HG02943 (cell line): Measurements from ENCODE around the gene UGT1A6.

Source experiments
- ATAC-seq: cut with Tn5 transposase; IDR thresholded peaks from one replicate; pipeline ENCODE4 v1.9.1; 2021; ENCODE audit warnings: mild to moderate bottlenecking, low read depth, moderate library complexity; ENCODE audit not compliant: unreplicated experiment

The UGT1A6 gene

GRCh38 chr2:233761040-233761769 lies 68.5 kb downstream of the UGT1A6 start:
- no peak for ATAC-seq

DNA sequence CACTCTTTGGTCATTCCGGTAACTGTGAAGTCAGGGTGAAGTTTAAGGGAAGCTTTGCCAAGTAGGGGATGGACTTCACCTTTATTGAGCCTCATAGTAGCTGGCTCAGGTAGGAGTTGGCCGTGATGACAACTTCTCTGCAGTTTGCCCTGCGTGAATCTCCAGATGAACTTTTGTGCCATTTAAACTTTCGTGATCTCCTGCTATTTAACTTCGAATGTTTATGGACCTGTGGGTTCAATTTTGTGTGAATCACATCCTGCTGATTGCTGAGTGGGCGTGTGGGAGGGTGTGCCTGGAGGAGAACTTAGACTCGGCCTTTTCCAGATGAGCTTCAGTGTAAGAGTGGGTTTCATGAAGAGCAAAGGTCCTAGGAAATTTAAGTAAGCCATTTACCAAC lies 71.6 kb downstream of the UGT1A6 start:
- ATAC-seq, result no peak

GRCh38 chr2:233764761-233765160 lies 72.1 kb downstream of the UGT1A6 start:
- no peak for ATAC-seq

- no peak for ATAC-seq
Measured at GRCh38 chr2:233766416-233766815, 73.7 kb downstream of the UGT1A6 start.

DNA sequence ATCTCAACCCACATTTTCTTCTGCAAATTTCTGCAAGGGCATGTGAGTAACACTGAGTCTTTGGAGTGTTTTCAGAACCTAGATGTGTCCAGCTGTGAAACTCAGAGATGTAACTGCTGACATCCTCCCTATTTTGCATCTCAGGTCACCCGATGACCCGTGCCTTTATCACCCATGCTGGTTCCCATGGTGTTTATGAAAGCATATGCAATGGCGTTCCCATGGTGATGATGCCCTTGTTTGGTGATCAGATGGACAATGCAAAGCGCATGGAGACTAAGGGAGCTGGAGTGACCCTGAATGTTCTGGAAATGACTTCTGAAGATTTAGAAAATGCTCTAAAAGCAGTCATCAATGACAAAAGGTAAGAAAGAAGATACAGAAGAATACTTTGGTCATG lies 75.4 kb downstream of the UGT1A6 start:
- no peak for ATAC-seq

DNA sequence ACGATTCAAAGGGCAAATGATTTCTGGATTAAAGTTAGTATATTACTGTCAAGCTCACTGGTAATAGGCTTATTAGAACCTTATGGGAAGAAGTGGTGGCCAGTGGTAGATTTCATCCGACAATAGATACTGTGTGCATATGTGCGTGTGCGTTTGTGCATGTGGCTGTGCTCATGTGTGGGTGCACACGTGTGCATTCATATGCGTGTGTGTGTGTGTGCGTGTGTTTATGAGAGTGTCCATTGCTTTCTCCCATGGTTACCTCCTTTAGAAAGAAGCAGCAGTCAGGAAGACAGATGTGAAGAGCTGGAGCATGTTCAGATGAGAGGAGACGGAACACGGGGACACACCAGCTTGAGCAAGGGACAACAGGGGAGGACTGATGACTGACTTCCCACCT lies 76.6 kb downstream of the UGT1A6 start:
- no peak for ATAC-seq

DNA sequence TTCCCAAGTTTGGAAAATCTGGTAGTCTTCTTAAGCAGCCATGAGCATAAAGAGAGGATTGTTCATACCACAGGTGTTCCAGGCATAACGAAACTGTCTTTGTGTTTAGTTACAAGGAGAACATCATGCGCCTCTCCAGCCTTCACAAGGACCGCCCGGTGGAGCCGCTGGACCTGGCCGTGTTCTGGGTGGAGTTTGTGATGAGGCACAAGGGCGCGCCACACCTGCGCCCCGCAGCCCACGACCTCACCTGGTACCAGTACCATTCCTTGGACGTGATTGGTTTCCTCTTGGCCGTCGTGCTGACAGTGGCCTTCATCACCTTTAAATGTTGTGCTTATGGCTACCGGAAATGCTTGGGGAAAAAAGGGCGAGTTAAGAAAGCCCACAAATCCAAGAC lies 79.5 kb downstream of the UGT1A6 start:
- ATAC-seq, result no peak

GRCh38 chr2:233772583-233772982 lies 79.9 kb downstream of the UGT1A6 start:
- no peak for ATAC-seq

DNA sequence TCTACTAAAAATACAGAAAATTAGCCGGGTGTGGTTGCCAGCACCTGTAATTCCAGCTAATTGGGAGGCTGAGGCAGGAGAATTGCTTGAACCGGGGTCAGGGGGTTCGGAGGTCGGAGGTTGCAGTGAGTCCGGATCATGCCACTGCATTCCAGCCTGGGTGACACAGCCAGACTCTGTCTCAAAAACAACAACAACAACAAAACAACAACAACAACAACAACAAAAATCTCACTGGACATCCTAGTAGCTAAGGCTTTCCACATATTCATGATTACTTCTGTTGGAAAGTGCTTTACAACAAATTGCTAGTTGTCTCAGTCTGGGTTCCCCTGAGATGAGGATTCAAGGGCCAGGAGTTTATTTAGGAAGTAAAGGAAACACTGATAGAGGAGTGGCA lies 81.2 kb downstream of the UGT1A6 start:
- ATAC-seq, result no peak

GRCh38 chr2:233775414-233775813 lies 82.7 kb downstream of the UGT1A6 start:
- no peak for ATAC-seq

GRCh38 chr2:233778030-233778429 lies 85.3 kb downstream of the UGT1A6 start, which contains the start of gene MROH2A:
MROH2A (plus strand) TSS chr2:233778330; CDS start chr2:233779359, 1,029 bp downstream.
- ATAC-seq, result no peak

GRCh38 chr2:233779722-233780121 lies 87.0 kb downstream of the UGT1A6 start:
- ATAC-seq, result no peak

DNA sequence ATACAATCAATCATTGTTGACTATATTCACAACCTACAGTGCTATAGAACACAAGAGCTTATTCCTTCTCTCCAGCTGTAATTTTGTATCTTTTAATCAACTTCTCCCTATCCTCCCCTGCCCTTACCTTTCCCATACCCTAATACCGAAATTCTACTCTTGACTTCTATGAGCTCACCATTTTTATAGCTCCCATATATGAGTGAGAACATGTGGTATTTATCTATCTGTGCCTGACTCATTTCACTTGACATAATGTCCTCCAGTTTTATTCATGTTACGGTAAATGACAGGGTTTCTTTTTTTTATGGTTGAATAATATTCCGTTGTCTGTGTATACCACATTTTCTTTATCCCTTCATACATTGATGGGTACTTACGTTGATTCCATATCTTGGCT lies 88.1 kb downstream of the UGT1A6 start:
- no peak for ATAC-seq

- ATAC-seq, result no peak
Measured at GRCh38 chr2:233789554-233789953, 96.9 kb downstream of the UGT1A6 start.

GRCh38 chr2:233791151-233791882 lies 98.6 kb downstream of the UGT1A6 start:
- no peak for ATAC-seq

DNA sequence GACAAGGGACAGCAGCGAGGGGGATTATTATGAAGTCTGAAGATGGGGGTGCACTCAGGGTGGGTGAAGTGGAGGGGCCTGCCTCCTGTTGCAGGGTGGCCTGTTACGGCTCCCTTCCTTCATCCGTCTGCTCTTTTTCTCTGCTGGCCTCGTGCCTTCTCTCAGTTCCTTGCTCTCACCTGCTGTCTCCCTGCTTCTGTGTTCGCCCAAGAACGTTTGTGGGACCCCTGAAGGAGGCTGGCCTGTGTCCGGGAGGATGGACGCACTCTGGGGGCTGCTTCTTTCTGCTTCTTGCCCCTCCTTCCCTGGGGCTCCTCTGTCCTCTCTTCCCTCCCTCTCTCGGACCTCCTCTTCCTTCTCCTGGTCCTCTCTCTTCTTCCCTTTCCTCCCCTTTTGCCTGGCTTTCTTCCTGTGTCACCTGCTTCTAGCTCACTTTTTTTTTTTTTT lies 99.2 kb downstream of the UGT1A6 start:
- no peak for ATAC-seq

- ATAC-seq, result no peak
Measured at GRCh38 chr2:233792720-233793119, 100.0 kb downstream of the UGT1A6 start.

DNA sequence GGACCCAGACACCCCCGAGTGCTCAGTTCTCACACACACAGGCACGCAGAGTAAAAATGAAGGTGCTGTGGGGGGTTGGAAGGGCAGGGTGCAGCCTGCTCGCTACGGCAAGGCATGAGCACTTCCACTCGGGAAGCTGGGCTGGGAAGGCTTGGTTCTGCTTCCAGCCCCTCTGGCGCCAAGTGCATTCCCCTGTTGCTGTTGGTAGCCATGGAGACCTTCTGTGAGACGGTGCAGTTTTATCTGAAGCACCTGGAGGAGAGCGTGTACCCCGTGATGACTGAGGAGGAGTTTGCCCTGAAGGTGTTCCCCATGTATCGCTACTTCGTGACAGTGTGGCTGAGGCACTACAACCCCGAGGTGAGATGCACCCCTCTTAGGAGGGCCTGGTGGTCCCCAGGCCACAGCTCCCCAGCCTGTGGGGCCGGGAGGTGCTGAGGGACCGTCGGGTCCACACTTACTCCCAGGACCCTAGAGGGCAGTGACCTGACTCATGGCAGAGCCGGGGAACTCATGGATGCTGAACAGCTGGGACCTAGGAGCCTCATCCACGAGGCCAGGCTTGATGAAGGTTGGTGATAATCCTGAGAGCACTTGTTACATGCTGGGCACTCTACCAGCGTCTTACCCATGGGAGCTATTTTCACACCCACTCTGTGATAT lies 100.9 kb downstream of the UGT1A6 start:
- no peak for ATAC-seq

GRCh38 chr2:233794128-233794658 lies 101.5 kb downstream of the UGT1A6 start:
- no peak for ATAC-seq

DNA sequence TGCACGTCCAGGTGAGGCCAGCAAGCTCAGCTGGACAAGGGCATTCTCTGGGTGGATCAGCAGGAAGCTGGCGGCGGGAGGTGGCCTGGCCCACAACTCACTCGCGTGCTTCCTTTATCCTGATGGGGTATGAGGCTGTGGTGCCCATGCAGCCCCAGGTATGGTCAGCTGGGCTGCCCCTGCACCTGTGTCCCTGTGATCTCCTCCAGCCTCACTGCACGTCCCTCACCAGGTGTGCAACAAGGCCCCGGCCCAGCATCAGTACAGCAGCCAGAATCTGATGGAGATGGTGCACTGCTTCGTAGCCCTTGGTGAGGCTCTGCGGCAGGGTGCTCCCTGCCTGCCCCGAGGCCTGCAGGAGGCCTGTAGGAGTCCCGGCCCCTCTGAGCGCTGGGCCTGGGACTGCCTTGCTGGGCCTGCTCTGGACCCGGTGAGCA lies 103.1 kb downstream of the UGT1A6 start:
- ATAC-seq, result no peak

DNA sequence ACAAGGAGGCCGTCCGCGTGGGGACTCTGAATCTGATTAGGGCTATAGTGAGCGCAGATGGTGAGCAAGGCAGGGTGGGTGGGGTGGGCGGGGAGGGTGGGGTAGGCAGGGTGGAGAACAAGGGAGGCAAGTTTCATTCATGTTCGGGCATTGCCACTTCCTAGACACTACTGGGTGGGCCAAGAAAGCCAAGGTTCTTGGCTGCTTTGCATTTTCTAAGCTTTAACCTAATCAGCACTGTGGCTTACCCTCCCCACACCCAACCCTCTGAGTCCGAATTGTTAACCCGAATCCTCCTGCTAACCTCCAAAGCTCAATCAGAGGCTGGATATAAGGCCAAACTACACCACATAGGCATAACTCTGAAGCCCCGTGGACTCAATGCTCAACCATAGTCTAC lies 103.6 kb downstream of the UGT1A6 start:
- ATAC-seq, result no peak
